Embryonic facial prominence (tissue), 1 donor: ENCODE data around the gene TRIP10.
"Not testable (repeated sequence)": the region's sequence is repeated elsewhere in the genome, so short reads cannot be mapped to it uniquely, and the experiment has no call there.

Source experiments
- DNase-seq: peaks from one replicate; pipeline ENCODE4 v3.0.0-alpha.2; 2016; ENCODE audit errors: extremely low spot score

The TRIP10 gene

DNA sequence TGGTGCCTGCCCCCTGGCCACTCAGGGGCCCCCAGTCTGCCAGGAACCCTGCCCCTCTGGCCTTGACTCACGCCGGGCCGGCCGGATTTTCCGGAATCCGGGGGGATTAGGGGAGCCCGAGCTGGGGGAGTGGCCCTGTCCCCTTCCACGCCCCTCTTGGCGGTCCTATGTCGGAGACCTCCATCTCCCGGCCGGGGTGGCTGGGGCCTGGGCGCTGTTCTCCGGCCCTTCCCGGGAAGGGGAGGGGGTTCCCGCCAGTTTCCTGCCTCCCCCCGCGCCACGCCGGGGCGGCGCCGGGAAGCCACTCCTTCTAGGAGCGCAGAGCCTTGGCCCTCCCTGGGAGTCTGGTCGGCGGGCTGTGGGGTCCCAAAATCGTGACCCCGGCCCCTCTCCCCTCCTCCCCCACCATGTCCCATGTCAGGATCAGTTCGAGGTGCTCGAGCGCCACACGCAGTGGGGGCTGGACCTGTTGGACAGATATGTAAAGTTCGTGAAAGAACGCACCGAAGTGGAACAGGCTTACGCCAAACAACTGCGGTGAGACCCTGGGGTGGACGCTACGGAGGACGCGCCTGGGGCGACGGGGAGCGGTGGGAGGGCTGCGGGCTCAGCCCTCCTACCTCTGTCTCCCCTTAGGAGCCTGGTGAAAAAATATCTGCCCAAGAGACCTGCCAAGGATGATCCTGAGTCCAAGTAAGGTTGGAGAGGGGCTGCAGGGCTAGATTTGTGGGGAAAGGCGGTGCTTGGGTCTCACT lies 1.3 kb downstream of the TRIP10 start:
- no peak for DNase-seq

DNA sequence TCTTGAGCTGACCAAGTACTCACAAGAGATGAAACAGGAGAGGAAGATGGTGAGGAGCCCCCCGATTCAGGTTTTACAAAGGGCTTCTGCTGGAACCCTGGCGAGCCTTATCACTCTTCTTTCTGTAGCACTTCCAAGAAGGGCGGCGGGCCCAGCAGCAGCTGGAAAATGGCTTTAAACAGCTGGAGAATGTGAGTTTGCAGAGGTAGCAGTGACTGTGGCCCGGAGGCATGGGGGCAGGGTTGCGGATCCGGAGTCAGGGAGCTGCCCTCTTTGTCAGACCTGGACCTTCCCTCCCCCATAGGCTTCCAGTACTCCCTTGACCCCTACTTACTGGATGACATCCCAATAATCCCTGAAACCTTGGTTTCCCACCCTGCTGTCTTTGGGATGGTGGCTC lies 3.6 kb downstream of the TRIP10 start:
- DNase-seq, result no peak

DNA sequence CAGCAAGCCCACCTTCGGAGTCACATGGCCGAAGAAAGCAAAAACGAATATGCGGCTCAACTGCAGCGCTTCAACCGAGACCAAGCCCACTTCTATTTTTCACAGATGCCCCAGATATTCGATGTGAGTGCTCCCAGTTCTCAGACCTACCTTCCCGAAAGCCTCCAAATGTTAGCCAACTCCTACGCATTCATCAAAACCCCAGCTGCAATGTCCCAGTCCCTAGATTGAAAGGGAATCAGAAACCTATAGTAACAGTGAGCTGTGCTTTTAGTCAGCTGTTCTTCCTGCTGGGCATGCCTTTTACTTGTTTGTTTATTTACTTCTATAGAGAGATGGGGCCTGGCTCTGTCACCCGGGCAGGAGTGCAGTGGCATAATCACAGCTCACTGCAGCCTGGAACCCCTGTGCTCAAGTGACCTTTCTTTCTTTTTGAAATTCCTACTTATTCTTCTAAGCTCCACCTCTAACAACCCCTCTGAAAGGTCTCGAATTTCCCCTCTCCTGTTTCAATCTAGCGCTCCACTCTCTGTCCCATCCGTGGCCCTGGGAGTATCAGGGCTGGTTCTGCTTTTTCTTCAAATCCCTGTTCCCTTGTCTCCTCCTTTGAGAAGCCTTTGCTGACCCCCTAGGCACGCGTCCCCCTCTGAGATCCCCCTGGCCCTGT lies 4.4 kb downstream of the TRIP10 start:
- no peak for DNase-seq

DNA sequence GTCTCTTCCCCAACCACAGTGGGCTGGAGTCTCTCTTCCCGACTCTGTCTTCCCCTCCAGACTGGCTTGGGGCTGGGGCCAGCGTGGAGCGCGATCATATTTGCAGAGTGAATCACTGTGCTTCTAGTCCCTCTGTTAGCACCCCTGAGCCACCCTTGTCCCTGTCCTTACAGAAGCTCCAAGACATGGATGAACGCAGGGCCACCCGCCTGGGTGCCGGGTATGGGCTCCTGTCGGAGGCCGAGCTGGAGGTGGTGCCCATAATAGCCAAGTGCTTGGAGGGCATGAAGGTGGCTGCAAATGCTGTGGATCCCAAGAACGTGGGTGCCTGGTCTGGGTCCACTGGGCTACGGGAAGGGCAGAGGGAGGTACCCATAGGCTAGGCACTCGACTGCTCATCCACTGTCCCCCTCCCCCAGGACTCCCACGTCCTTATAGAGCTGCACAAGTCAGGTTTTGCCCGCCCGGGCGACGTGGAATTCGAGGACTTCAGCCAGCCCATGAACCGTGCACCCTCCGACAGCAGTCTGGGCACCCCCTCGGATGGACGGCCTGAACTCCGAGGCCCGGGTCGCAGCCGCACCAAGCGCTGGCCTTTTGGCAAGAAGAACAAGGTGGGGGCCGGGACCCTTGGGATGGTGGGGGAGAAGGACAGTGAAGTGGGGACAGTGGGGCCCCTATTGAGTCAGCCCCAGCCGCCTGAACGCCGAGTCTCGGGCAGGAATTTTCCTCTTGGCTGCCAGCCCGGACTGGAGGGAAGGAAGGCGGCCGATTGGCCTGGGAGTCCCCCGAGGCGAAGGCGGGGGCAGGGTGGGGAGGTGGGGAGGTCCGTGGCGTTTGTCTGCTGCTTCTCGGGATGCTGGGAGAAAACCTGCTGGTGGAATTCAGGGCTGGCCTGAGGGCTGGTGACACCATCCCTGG lies 5.2 kb downstream of the TRIP10 start:
- DNase-seq, result no peak

GRCh38 chr19:6745965-6746364 lies 6.5 kb downstream of the TRIP10 start:
- no peak for DNase-seq

- not testable (repeated sequence) for DNase-seq
Measured at GRCh38 chr19:6748543-6748942, 9.1 kb downstream of the TRIP10 start.

- DNase-seq, result no peak
Measured at GRCh38 chr19:6750062-6750461, 10.6 kb downstream of the TRIP10 start.

DNA sequence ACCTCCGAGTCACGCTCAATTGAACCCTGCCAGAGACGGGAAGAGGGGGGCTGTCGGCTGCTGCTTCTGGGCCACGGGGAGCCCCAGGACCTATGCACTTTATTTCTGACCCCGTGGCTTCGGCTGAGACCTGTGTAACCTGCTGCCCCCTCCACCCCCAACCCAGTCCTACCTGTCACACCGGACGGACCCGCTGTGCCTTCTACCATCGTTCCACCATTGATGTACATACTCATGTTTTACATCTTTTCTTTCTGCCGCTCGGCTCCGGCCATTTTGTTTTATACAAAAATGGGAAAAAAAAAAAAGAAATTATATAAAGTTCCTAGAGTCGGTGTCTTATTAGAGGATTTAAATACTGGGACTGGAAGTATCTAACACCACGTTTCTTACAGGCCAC lies 11.7 kb downstream of the TRIP10 start:
- no peak for DNase-seq

GRCh38 chr19:6752256-6753177 lies 13.0 kb downstream of the TRIP10 start:
- DNase-seq, result no peak

GRCh38 chr19:6753178-6754031 lies 13.9 kb downstream of the TRIP10 start:
- DNase-seq, result no peak

- no peak for DNase-seq
Measured at GRCh38 chr19:6754136-6754535, 14.7 kb downstream of the TRIP10 start.

DNA sequence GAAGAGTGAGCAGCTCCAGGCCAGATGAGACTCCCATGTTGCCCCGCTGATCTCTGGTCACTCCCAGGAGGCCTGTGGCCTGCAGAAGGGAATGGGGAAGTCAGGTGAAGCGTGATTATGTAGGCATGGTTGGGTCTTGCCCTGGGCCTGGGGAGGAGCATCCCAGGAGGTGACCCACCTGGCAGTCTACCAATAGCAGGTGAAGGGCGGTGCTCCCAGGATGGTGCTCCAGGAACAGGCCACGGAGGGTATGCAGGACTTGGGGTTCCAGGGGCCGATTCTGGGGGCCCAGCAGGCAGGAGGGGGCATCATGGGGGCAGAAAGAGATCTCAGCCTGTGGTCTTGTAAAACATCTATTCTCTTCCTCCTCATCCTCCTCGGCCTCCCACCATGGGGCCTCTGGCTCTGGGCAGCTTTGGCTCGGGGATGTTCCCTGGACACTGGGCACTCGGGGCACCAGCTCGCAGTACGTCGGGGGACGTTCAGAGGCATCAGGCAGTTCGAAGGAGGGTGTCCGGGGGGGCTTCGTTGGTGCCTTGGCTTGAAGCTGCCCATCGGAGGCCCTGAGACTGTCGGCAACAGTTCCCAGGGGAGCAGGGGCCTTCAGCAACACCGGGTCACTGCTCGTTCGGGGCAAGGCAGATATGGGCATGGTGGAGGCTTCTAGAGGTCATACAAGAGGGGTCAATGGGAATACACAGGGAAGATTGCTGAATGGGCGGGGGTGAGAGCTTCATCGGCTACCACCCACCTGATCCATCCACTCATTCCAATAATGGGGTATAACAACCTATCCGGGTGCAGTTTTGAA lies 15.4 kb downstream of the TRIP10 start:
- no peak for DNase-seq

- no peak for DNase-seq
Measured at GRCh38 chr19:6760606-6761005, 21.1 kb downstream of the TRIP10 start.

DNA sequence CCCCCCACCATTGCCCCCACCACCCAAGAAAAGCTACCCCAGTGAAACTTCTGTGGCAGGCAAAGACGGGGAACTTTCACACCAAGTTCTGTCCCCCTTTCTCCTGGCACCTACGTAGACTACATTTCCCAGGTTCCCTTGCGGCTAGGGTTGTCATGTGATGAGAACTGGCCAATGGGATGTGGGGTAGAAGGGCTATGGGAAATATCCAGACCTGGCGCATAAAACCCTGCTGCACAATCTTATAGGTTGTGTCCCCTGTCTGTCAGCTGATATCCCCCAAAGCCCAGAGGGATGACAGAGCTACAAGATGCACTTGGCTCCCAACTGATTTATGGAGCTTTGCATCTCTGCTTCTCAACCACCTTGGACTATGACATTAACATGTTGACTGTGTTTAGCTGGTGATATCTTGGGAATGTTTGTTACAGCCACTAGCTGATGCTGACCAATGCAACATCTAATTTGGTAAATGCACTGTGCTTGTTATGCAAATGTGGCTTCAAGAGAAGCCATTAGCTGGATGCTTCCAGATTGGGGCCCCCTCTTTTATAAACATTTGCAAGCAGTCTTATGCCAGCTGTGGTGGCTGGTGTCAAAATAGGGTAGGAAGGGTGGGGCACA lies 21.7 kb downstream of the TRIP10 start:
- no peak for DNase-seq

- not testable (repeated sequence) for DNase-seq
Measured at GRCh38 chr19:6762253-6762797, 22.8 kb downstream of the TRIP10 start.

GRCh38 chr19:6765738-6766356 lies 26.4 kb downstream of the TRIP10 start:
- DNase-seq, result no peak

DNA sequence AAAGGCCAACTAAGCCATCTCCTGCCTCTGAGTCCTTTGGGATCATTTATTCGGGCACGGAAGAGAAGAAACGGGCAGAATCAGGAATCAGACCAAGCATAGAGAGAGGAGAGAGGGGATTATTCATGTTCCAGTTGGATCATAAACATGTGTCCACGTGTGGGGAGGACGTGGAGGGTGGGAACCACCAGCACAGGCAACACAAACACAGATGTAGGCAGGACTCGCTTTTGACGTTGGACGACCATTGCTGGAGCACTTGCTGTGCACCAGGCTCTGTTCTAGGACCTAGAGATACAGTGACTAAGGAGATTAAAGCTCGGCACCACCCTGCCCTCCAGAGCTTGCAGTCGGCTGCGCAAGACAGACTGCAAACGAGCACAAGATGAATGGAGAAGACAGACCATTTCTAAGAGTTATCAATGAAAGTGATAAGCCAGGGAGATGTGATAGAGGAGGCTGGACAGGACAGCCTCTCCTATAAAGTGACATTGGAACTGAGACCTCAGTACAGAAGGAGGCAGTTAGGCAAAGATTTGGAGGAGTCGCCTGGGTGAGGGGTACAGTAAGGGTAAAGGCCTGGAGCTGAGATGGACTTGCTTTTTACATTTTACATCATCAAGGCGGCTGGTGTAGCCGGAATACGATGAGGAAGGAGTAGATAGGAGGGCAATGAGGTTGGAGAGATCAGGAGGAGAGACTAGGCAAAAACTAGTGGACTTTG lies 27.0 kb downstream of the TRIP10 start:
- DNase-seq, result no peak

DNA sequence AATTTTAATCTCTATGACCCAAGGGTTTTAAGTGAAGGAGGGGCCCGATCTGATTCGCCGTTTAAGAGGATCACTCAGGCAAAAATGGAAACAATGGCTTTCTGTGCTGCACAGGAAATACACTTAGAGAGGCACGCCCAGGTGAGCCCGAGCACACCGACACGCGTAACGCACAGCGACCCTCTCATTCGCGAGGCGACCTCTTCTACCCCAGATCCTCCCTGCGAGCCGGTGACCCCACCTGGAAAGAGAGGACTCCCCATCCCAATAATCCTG lies 27.5 kb downstream of the TRIP10 start:
- DNase-seq, result no peak
